Astrocyte of the cerebellum (primary cell): Measurements from ENCODE around the gene SLC25A22.

Experiments
- DNase-seq: peaks from one replicate; pipeline ENCODE4 v3.0.0-alpha.2; 2011; ENCODE audit warnings: low read depth
- H3K4me3 ChIP-seq: 2 replicates; pipeline ENCODE4 v1.5.1; 2011; ENCODE audit warnings: mild to moderate bottlenecking, low read depth, low read length, moderate library complexity
- CTCF ChIP-seq: IDR thresholded peaks from 2 replicates; pipeline ENCODE4 v1.5.1; 2012; ENCODE audit warnings: low read length, low read depth, moderate library complexity, mild to moderate bottlenecking; ENCODE audit errors: missing control alignments
- in situ Hi-C: cut with HindIII; loops from 2 replicates; pipeline ENCODE4 v1.10.0; 2017; ENCODE audit warnings: low sequenced_read_pairs

SLC25A22 gene

GRCh38 chr11:839280-839623, 41.2 kb upstream of the SLC25A22 start:
- DNase-seq, result no peak
- no peak overlapping the region for H3K4me3 ChIP-seq
- in situ Hi-C loops, result no loop called here
- TF ChIP-seq CTCF, result no peak

- in situ Hi-C loops, result no loop called here
- DNase-seq, result no peak
- H3K4me3 ChIP-seq, result no peak overlapping the region
- TF ChIP-seq CTCF, result peak; percentile 15
These were observed 40.6 kb upstream of the SLC25A22 start for GRCh38 chr11:838441-839279.

- no peak overlapping the region for H3K4me3 ChIP-seq
- in situ Hi-C loops, result no loop called here
- no peak for DNase-seq
- TF ChIP-seq CTCF, result no peak
These were observed 39.9 kb upstream of the SLC25A22 start for GRCh38 chr11:837990-838307.

GRCh38 chr11:837189-837989, 39.3 kb upstream of the SLC25A22 start:
- DNase-seq, result no peak
- TF ChIP-seq CTCF, result no peak
- no peak overlapping the region for H3K4me3 ChIP-seq
- in situ Hi-C loops, result no loop called here

- DNase-seq, result no peak
- TF ChIP-seq CTCF, result no peak
- in situ Hi-C loops, result no loop called here
- no peak overlapping the region for H3K4me3 ChIP-seq
These were observed 38.6 kb upstream of the SLC25A22 start for GRCh38 chr11:836700-837099.

GRCh38 chr11:836274-836673, 38.2 kb upstream of the SLC25A22 start:
- DNase-seq, result no peak
- H3K4me3 ChIP-seq, result no peak overlapping the region
- no peak for TF ChIP-seq CTCF
- in situ Hi-C loops, result no loop called here
